HG03520 (cell line): ENCODE measurements around the gene TACO1.

Experiments
- ATAC-seq: cut with Tn5 transposase; IDR thresholded peaks from one replicate; pipeline ENCODE4 v1.9.1; 2021; ENCODE audit warnings: mild to moderate bottlenecking, moderate library complexity; ENCODE audit not compliant: unreplicated experiment

Gene TACO1

GRCh38 chr17:63600569-63601438 lies at the start of gene TACO1:
TSS of gene TACO1 (plus strand) at chr17:63600895. CDS start at chr17:63601084, 189 bp downstream.
- ATAC-seq, result peak; percentile 76

GRCh38 chr17:63552211-63552610 lies 48.5 kb upstream of the TACO1 start:
- ATAC-seq, result no peak

- no peak for ATAC-seq
Measured at GRCh38 chr17:63555500-63556156, 45.1 kb upstream of the TACO1 start.

GRCh38 chr17:63557416-63557815 lies 43.3 kb upstream of the TACO1 start:
- ATAC-seq, result no peak

- no peak for ATAC-seq
Measured at GRCh38 chr17:63558441-63558840, 42.3 kb upstream of the TACO1 start.

GRCh38 chr17:63561819-63562218 lies 38.9 kb upstream of the TACO1 start:
- ATAC-seq, result no peak

GRCh38 chr17:63563339-63563738 lies 37.4 kb upstream of the TACO1 start:
- no peak for ATAC-seq

- no peak for ATAC-seq
Measured at GRCh38 chr17:63564562-63564961, 36.1 kb upstream of the TACO1 start.

GRCh38 chr17:63567229-63567628 lies 33.5 kb upstream of the TACO1 start:
- ATAC-seq, result no peak

- ATAC-seq, result no peak
Measured at GRCh38 chr17:63568563-63568962, 32.1 kb upstream of the TACO1 start.

GRCh38 chr17:63571632-63572310 lies 28.9 kb upstream of the TACO1 start:
- ATAC-seq, result no peak

- ATAC-seq, result no peak
Measured at GRCh38 chr17:63573634-63574033, 27.1 kb upstream of the TACO1 start.

- ATAC-seq, result no peak
Measured at GRCh38 chr17:63578027-63578768, 22.5 kb upstream of the TACO1 start.

GRCh38 chr17:63578769-63579111 lies 22.0 kb upstream of the TACO1 start:
- ATAC-seq, result no peak

- no peak for ATAC-seq
Measured at GRCh38 chr17:63579633-63580032, 21.1 kb upstream of the TACO1 start.

- no peak for ATAC-seq
Measured at GRCh38 chr17:63587770-63588169, 12.9 kb upstream of the TACO1 start.

GRCh38 chr17:63588797-63589196 lies 11.9 kb upstream of the TACO1 start:
- ATAC-seq, result no peak

GRCh38 chr17:63589646-63590045 lies 11.0 kb upstream of the TACO1 start:
- ATAC-seq, result no peak

GRCh38 chr17:63592797-63593196 lies 7.9 kb upstream of the TACO1 start:
- ATAC-seq, result no peak

GRCh38 chr17:63595132-63595531 lies 5.6 kb upstream of the TACO1 start:
- no peak for ATAC-seq
